Fibroblast of peridontal ligament (primary cell): Measurements from ENCODE around the gene PANX2.

Source experiments
- DNase-seq: peaks from one replicate; pipeline ENCODE4 v3.0.0-alpha.2; 2010; ENCODE audit errors: extremely low read depth

Gene PANX2

DNA sequence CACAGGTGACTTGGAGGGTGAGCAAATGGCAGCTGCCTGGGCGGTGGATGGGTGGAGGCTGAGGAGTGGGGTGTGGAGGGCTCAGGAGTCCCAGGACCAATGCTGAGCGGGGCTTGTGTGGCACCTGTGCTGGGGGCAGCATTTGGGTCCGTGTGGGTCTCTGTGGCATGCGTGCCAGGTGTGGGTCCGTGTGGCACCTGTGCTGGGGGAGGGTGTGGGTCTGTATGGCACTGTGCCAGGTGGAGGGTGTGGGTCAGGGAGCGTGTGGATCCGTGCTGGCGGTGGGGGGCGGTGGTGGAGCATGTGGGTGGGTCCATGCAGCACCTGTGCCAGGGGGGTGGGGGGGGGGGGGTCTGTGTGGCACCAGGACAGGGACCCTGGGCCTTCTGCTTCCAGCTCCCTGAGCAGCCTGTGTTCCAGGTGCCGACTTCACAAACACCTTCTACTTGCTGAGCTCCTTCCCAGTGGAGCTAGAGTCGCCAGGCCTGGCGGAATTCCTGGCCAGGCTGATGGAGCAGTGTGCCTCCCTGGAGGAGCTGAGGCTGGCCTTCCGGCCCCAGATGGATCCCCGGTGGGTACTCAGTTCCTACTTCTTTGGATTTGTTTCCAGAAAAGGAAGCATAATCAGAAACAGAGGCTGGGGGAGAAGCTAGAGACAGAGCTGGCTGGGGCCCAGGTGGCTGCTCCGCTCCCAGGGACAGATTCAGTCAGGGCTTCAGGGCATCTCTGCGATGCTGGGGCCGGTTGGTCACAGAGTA lies 44.9 kb downstream of the PANX2 start:
- DNase-seq = no peak

- no peak for DNase-seq
Observed at GRCh38 chr22:50216055-50216683, 45.6 kb downstream of the PANX2 start.

GRCh38 chr22:50216684-50217520 lies 46.4 kb downstream of the PANX2 start:
- DNase-seq = no peak

GRCh38 chr22:50217543-50218152 lies 47.1 kb downstream of the PANX2 start:
- DNase-seq = no peak

DNA sequence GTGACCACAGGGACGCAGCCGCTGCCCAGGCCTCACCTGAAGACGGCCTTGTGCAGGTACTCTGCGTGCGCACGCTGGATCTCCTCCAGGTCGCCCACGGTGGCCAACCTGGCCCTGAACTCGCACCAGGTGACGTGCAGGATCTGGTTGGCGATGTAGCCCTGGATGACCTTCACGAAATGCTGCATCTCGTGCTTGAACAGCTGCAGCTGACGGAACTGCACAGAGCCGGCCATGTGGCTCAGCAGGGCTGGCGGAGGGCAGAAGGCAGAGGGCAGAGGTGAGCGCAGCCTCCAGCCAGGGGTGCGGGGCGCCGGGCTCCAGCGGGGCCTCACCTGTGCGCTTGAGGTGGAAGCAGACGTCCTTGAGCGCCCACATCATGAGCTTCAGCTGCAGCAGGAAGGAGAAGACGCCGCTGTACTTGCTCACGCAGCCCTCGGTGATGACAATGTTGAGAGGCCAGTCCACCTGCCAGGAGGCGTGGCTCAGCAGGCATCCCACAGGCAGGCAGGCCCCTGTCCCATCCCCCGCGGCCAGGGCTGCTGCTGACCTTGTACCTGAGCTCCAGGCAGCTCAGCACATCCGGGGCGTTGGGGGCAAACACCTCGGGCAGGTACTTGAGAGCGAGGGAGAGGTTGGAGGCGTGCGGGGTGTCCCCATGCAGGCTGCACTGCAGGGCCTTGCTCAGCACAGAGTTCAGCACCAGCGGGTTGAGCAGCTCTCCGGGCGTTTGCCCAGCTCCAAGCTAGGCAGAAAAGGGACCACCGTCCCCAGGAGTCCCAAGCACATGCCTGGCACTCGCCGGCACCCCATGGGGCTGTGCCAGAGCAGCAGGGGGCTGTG lies 47.8 kb downstream of the PANX2 start:
- no peak for DNase-seq

- peak; percentile 44 for DNase-seq
Observed at GRCh38 chr22:50218996-50219727, 48.6 kb downstream of the PANX2 start.

DNA sequence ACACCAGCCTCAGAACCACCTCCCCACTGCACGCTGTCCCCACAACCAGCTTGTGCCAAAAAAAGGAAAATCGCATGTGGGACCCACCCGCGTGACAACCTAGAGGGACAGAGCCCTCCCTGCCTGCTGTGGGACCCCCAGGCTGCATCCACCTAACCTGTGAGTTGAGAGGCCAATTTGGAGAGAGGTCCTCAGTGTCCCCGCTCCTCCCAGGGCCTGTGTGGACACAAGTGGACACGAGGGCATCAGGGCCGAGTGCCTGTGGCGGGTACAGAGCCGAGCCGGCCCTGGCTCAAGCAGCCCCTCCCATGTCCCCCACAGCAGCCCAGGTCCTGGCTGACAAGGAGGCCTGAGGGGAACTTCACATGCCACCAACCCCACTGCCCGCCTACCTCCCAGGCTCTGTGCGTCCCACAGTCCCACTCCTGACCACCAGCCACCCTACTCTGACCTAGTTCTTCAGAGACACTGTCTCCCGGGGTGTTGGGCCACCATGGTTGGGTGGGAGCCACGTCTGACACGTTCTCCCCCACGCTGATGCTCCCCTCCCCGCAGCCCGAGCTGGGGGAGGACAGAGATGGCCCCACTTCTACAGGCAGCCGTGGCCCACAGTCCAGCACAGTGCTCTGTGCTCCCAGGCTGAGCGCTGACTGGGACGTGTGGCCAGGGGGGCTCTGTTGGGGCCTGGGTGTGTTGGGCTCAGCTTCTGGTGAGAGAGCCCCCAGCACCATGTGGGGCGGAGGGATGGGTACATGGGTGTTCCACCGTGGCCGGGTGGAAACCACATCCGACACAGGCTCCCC lies 49.5 kb downstream of the PANX2 start:
- no peak for DNase-seq

- no peak for DNase-seq
Observed at GRCh38 chr22:50220603-50221409, 50.3 kb downstream of the PANX2 start.

GRCh38 chr22:50221410-50222300 lies 51.1 kb downstream of the PANX2 start:
- no peak for DNase-seq

DNA sequence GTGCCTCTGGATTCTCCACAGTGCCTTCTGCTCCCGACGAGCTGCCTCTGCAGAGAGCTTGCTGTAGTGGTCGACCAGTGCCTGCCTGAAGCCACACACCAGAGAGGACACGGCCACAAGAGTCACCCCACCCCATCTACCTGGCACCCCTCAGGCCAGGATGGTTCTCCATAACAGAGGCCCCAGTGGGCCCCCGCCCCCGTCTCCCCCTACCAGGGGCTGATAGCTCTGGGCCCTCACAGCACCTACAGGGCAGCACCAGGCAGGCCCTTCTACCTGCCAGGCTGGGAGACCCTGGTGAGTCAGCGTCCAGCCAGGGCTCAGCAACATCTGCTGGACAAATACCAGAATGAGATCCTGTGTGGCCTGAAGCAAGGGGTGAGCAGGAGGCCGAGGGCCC lies 52.0 kb downstream of the PANX2 start:
- DNase-seq = no peak

GRCh38 chr22:50224071-50224470 lies 53.5 kb downstream of the PANX2 start:
- DNase-seq = no peak

DNA sequence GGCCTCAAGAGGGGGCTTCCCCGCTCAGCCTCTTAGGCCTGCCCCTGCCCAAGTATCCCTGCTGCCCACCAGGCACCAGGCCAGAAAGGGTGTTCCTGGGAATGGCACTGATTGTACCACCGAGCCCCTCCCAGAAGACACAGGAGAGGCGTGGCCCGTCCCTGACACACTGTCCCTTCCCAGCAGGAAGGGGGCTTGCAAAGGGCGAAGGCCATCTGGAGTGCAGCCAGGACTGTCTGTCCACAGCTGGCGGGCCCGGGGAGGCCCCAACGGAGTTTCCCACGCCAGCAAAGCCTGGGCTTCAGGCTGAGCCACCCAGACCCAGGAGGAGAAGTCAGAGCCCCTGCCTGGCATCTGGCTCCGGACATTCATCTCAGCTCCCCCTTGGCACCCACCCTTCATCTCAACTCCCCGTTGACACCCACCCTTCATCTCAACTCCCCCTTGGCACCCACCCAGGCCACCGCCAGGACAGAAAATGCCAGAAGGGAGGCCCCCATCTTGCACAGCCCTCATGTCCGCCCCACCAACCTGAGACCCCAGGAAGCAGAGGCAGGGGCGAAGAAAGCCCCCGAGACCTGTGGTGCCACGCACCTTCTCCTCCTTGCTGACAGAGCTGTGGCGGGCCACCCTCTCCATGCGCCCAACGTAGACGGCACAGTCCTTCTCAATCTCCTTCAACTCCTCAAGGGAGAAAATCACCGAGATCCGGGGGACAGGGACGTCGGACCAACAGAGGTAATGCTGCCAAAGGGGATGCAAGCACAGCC lies 54.9 kb downstream of the PANX2 start:
- no peak for DNase-seq

GRCh38 chr22:50226063-50226874 lies 55.7 kb downstream of the PANX2 start:
- no peak for DNase-seq

DNA sequence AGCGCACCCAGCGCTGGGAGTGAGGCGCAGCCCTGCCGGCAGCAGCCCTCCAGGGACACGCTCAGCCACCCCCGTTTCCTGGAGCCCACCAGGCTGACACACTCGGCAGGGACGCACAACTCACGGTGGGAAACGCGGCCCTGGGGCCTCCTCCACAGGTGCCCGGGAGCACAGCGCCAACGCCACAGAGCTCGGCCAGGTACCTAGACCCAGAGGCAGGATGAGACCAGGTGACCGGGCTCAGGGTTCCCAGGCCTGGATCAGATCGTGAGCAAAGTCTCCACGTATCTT lies 56.3 kb downstream of the PANX2 start:
- DNase-seq = no peak

- DNase-seq = no peak
Observed at GRCh38 chr22:50227579-50228215, 57.2 kb downstream of the PANX2 start.

DNA sequence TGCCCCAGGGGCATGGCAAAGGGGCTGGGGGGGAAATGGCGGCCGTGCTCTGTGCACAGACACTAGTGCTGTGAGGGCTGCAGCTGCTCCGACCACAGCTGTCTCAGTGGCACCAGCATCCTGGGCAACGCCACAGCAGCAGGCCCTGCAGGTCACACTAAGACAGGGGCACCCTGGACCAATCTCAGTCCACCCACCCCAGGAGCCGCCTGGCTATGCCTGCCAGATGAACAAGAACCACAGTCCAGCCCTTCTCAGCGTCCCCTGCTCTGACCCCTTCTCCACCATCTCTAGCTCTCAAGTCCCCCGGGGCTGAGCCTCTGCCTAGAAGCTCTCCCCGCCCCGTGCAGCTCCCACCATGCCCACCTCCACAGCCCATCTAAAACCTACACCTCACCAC lies 57.8 kb downstream of the PANX2 start:
- DNase-seq = no peak
